Transverse colon (tissue), 3 donors: ENCODE results near the gene G3BP2.

Source experiments
- EP300 ChIP-seq: sonication (generic); formaldehyde crosslinking; IDR thresholded peaks from one replicate; pipeline ENCODE4 v1.6.1; 2017; ENCODE audit warnings: antibody characterized with exemption, low read depth
- TF ChIP-seq, protein P1 (sequence below), 5 experiments: fragments of 200-600 bp in 3 of 5; fragments of 450-650 bp in 2 of 5; sonication (generic) in 3 of 5; IDR thresholded peaks; 1 replicate in 2 of 5; 2 replicates in 3 of 5; pipeline ENCODE4 v1.5.1; 2016 to 2017; ENCODE audit warnings: antibody characterized with exemption in 5 of 5, inconsistent platforms in 3 of 5, mild to moderate bottlenecking in 2 of 5, moderate library complexity in 1 of 5

DNA sequence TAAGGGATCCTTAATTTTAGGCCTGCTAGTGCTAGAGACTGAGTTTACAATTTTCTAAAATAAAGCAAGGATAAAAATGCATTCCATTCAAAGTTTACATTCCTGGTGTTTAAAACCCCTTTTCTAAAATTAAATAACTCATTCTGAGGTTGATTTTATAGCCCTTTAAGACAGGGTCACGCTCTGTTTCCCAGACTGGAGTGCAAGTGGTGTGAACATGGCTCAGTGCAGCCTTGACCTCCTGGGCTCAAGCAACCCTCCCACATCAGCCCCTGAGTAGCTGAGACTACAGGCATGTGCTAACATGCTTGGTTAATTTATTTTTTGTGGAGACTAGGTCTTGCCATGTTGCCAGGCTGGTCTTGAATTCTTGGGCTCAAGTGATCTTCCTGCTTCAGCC lies 36.0 kb downstream of the G3BP2 start:
- TF ChIP-seq, protein P1, sequence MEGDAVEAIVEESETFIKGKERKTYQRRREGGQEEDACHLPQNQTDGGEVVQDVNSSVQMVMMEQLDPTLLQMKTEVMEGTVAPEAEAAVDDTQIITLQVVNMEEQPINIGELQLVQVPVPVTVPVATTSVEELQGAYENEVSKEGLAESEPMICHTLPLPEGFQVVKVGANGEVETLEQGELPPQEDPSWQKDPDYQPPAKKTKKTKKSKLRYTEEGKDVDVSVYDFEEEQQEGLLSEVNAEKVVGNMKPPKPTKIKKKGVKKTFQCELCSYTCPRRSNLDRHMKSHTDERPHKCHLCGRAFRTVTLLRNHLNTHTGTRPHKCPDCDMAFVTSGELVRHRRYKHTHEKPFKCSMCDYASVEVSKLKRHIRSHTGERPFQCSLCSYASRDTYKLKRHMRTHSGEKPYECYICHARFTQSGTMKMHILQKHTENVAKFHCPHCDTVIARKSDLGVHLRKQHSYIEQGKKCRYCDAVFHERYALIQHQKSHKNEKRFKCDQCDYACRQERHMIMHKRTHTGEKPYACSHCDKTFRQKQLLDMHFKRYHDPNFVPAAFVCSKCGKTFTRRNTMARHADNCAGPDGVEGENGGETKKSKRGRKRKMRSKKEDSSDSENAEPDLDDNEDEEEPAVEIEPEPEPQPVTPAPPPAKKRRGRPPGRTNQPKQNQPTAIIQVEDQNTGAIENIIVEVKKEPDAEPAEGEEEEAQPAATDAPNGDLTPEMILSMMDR (IDR thresholded peaks at IDR 0.05), result no peak
- TF ChIP-seq EP300, result no peak
